ENCODE measurements around the gene NTM.

The NTM gene

GRCh38 chr11:132161403-132162078 is 791.1 kb downstream of the NTM start:
- TF ChIP-seq CTCF (IDR thresholded peaks at IDR 0.05; ENCODE audit: low read length) (no peak), EZH2 (IDR thresholded peaks at IDR 0.05; ENCODE audit: borderline replicate concordance, low read length) (no peak)
- H3K4me2 ChIP-seq (ENCODE audit: low read length) = no peak overlapping the region
- H2AFZ ChIP-seq (ENCODE audit: low read length) = no peak overlapping the region
- no peaks in the 10 kb centered on the region for H4K20me1 ChIP-seq (ENCODE audit: insufficient read depth, low read length)
- no peaks in the 10 kb centered on the region for H3K27me3 ChIP-seq (ENCODE audit: insufficient read depth, low read length)
- H3K4me1 ChIP-seq (ENCODE audit: insufficient read depth, low read length, severe bottlenecking) = no peaks in the 10 kb centered on the region
- no peak overlapping the region for H3K4me3 ChIP-seq (ENCODE audit: low read depth, low read length, poor library complexity, severe bottlenecking)
- no peak overlapping the region for H3K9ac ChIP-seq (ENCODE audit: low read length)
- no peaks in the 10 kb centered on the region for H3F3A ChIP-seq (ENCODE audit: insufficient read depth, low read length)
- no peaks in the 10 kb centered on the region for H3K9me2 ChIP-seq (ENCODE audit: low read depth, low read length)
- H3K9me3 ChIP-seq (ENCODE audit: low read length) = no peaks in the 10 kb centered on the region
- H3K36me3 ChIP-seq (ENCODE audit: insufficient read depth, low read length) = no peaks in the 10 kb centered on the region
- no peak overlapping the region for H3K27ac ChIP-seq (ENCODE audit: low read depth, low read length, poor library complexity, severe bottlenecking)
- no peaks in the 10 kb centered on the region for H3K79me2 ChIP-seq (ENCODE audit: insufficient read depth, low read length)

- no peak overlapping the region for H3K4me2 ChIP-seq (ENCODE audit: low read length)
- TF ChIP-seq EZH2 (IDR thresholded peaks at IDR 0.05; ENCODE audit: borderline replicate concordance, low read length) (no peak), CTCF (IDR thresholded peaks at IDR 0.05; ENCODE audit: low read length) (no peak)
- no peaks in the 10 kb centered on the region for H3K36me3 ChIP-seq (ENCODE audit: insufficient read depth, low read length)
- H3K4me1 ChIP-seq (ENCODE audit: insufficient read depth, low read length, severe bottlenecking) = no peaks in the 10 kb centered on the region
- H3K9me2 ChIP-seq (ENCODE audit: low read depth, low read length) = no peaks in the 10 kb centered on the region
- no peaks in the 10 kb centered on the region for H3F3A ChIP-seq (ENCODE audit: insufficient read depth, low read length)
- H3K27me3 ChIP-seq (ENCODE audit: insufficient read depth, low read length) = no peaks in the 10 kb centered on the region
- H3K9ac ChIP-seq (ENCODE audit: low read length) = no peak overlapping the region
- no peaks in the 10 kb centered on the region for H3K79me2 ChIP-seq (ENCODE audit: insufficient read depth, low read length)
- no peak overlapping the region for H3K4me3 ChIP-seq (ENCODE audit: low read depth, low read length, poor library complexity, severe bottlenecking)
- H3K9me3 ChIP-seq (ENCODE audit: low read length) = no peaks in the 10 kb centered on the region
- no peaks in the 10 kb centered on the region for H4K20me1 ChIP-seq (ENCODE audit: insufficient read depth, low read length)
- H3K27ac ChIP-seq (ENCODE audit: low read depth, low read length, poor library complexity, severe bottlenecking) = no peak overlapping the region
- H2AFZ ChIP-seq (ENCODE audit: low read length) = no peak overlapping the region
Measured at GRCh38 chr11:132168344-132168981, 798.0 kb downstream of the NTM start.

- Histone ChIP-seq H3K27me3 (ENCODE audit: insufficient read depth, low read length) (no peaks in the 10 kb centered on the region), H3K4me1 (ENCODE audit: insufficient read depth, low read length, severe bottlenecking) (no peaks in the 10 kb centered on the region), H3K9me2 (ENCODE audit: low read depth, low read length) (no peaks in the 10 kb centered on the region), H3K79me2 (ENCODE audit: insufficient read depth, low read length) (no peaks in the 10 kb centered on the region), H2AFZ (ENCODE audit: low read length) (no peak overlapping the region), H3K9me3 (ENCODE audit: low read length) (no peaks in the 10 kb centered on the region), H3K27ac (ENCODE audit: low read depth, low read length, poor library complexity, severe bottlenecking) (no peak overlapping the region), H3K9ac (ENCODE audit: low read length) (no peak overlapping the region), H3K36me3 (ENCODE audit: insufficient read depth, low read length) (no peaks in the 10 kb centered on the region), H3F3A (ENCODE audit: insufficient read depth, low read length) (no peaks in the 10 kb centered on the region), H4K20me1 (ENCODE audit: insufficient read depth, low read length) (no peaks in the 10 kb centered on the region), H3K4me3 (ENCODE audit: low read depth, low read length, poor library complexity, severe bottlenecking) (no peak overlapping the region), H3K4me2 (ENCODE audit: low read length) (no peak overlapping the region)
- no peak for TF ChIP-seq EZH2 (IDR thresholded peaks at IDR 0.05; ENCODE audit: borderline replicate concordance, low read length)
- no peak for TF ChIP-seq CTCF (IDR thresholded peaks at IDR 0.05; ENCODE audit: low read length)
Measured at GRCh38 chr11:132171031-132171430, 800.6 kb downstream of the NTM start.

All from OCI-LY1 (cell line).